Spleen (tissue), 7 donors: ENCODE results near the gene IFT27.

Experiments
- CTCF ChIP-seq, 11 experiments: fragments of 200-600 bp in 7 of 11; fragments of 450-650 bp in 4 of 11; sonication (generic) in 4 of 11; IDR thresholded peaks in 8 of 11; conservative IDR thresholded peaks in 3 of 11; 1 replicate in 7 of 11; 2 replicates in 4 of 11; pipeline versions ENCODE4 v1.4.0 to v1.8.0; 2016 to 2021; ENCODE audit warnings: antibody characterized with exemption in 11 of 11, inconsistent platforms in 4 of 11, mild to moderate bottlenecking in 1 of 11
- POLR2A ChIP-seq, 3 donors: fragments of 450-650 bp; IDR thresholded peaks; one replicate each; pipeline ENCODE4 v1.5.1; 2017; ENCODE audit warnings: antibody characterized with exemption in 3 of 3, mild to moderate bottlenecking in 1 of 3
- donor health status: DM: no; HTN: no; CAD: no; lungs with moderate emphysema.
- donor health status: DM: no; HTN: no; CAD: no.
- donor health status: DM: no; HTN: no; CAD: no.

- TF ChIP-seq POLR2A (IDR thresholded peaks at IDR 0.05) (no peak), CTCF (IDR thresholded peaks at IDR 0.05 in 8 of 11, conservative IDR thresholded peaks at IDR 0.05 in 3 of 11) (no peak)
Measured at GRCh38 chr22:36736701-36737320, 39.1 kb downstream of the IFT27 start.
